Heart left ventricle (tissue), 16 donors: Measurements from ENCODE around the gene TENT4B. TPM values are rescaled to one million over a fixed set of nuclear protein-coding genes. Genes with fewer than 3 reads are reported as not detected.
A peak's percentile ranks its signal among the peaks of the same experiment; 100 is the strongest.

Experiments
- ATAC-seq, 4 donors: fragments of 200-7000 bp; cut with Tn5 transposase; one replicate each; pipeline ENCODE4 v1.9.1; 2020 to 2022; ENCODE audit warnings: moderate library complexity in 4 of 4, mild to moderate bottlenecking in 3 of 4, moderate number of reproducible peaks in 1 of 4
- DNase-seq, 5 donors: peaks; one replicate each; pipeline ENCODE4 v3.0.0-alpha.2; 2020
- H3K27ac ChIP-seq, 12 donors: fragments of 200-600 bp; sonication (generic) in 4 of 12; one replicate each; pipeline versions ENCODE4 v1.5.0 to v1.8.0; 2016 to 2022; ENCODE audit warnings: mild to moderate bottlenecking in 2 of 12
- H3K27me3 ChIP-seq, 9 donors: fragments of 200-600 bp; sonication (generic) in 2 of 9; one replicate each; pipeline versions ENCODE4 v1.5.1 to v1.8.0; 2016 to 2022; ENCODE audit warnings: mild to moderate bottlenecking in 3 of 9
- H3K36me3 ChIP-seq, 9 donors: fragments of 200-600 bp; sonication (generic) in 2 of 9; one replicate each; pipeline versions ENCODE4 v1.5.0 to v1.8.0; 2018 to 2022; ENCODE audit warnings: mild to moderate bottlenecking in 2 of 9
- H3K4me1 ChIP-seq, 12 donors: fragments of 200-600 bp; sonication (generic) in 4 of 12; one replicate each; pipeline versions ENCODE4 v1.5.0 to v1.8.0; 2016 to 2022; ENCODE audit warnings: mild to moderate bottlenecking in 3 of 12
- H3K4me3 ChIP-seq, 12 donors: fragments of 200-600 bp; sonication (generic) in 4 of 12; one replicate each; pipeline versions ENCODE4 v1.5.0 to v1.8.0; 2017 to 2022; ENCODE audit warnings: mild to moderate bottlenecking in 9 of 12, moderate library complexity in 4 of 12
- H3K9me3 ChIP-seq, 12 donors: fragments of 200-600 bp; sonication (generic) in 4 of 12; one replicate each; pipeline versions ENCODE4 v1.5.0 to v1.8.0; 2016 to 2022; ENCODE audit warnings: mild to moderate bottlenecking in 1 of 12
- CTCF ChIP-seq, 12 donors: fragments of 200-600 bp; sonication (generic) in 4 of 12; IDR thresholded peaks; one replicate each; pipeline versions ENCODE4 v1.5.0 to v1.8.0; 2018 to 2022; ENCODE audit warnings: antibody characterized with exemption in 12 of 12, mild to moderate bottlenecking in 5 of 12
- POLR2A ChIP-seq, 2 donors: fragments of 450-650 bp; IDR thresholded peaks; one replicate each; pipeline ENCODE4 v1.6.1; 2017; ENCODE audit warnings: antibody characterized with exemption in 2 of 2, mild to moderate bottlenecking in 2 of 2, moderate library complexity in 2 of 2
- WGBS, 4 donors: extraction: QIAGEN DNeasy Blood & Tissue Kit in 2 of 4; methylation state at CpG; one replicate each; pipeline versions ENCODE4 v1.1.5 to v1.1.7; 2013 to 2018; 5-methylcytosine and 5-hydroxymethylcytosine counted together
- intact Hi-C, 10 donors: fragments of 100-400 bp; cut with DNase I; formaldehyde crosslinking; loops; one replicate each; pipeline versions ENCODE4 v1.11.1 to v1.14.2; 2022
- polyA plus RNA-seq, 2 donors: library from polyadenylated mRNA; stranded (reverse); fragments of 200-250 nt; gene quantifications; one replicate each; pipeline ENCODE4 v1.2.3, GENCODE V29; 2013
- total RNA-seq, 9 donors: library from RNA; depleted of rRNA in 2 of 9; stranded (reverse); fragments of >200 nt in 2 of 9; fragmentation: NEBNext Ultra II Directional in 3 of 9; extraction: Animal tissue kit (Norgen Biotek cat#: 25700) in 3 of 9; gene quantifications; one replicate each; pipeline versions ENCODE4 v1.1.0 to v1.2.4, GENCODE V29; 2016 to 2023
- donor health status: ischemic (EF 13 %, LVEDD 7.1; RV severe dilation, severe dysfunction).
- donor health status: healthy with polysubstance abuse.
- donor health status: DM: no; HTN: yes; CAD: no.
- donor health status: DM: no; HTN: no; CAD: no.
- donor health status: ischemic (EF 25% LVEDD 6.9; RV normal size, moderate dysfunction).
- donor health status: ischemic (EF 25% LVEDD 5.7; RV mildly dilated, moderate dysfunction).
- donor health status: healthy.
- donor health status: DM: yes; HTN: yes; CAD: no.
- donor health status: ischemic (EF 35%, LVEDD 5.7; RV mildly dilated, moderate dysfunction).
- donor health status: nonischemic (EF 11% LVEDD 7.7; RV severe dilation, severe dysfunction).
- donor health status: DM: yes; HTN: yes; CAD: no.
- donor health status: PGD.
- donor health status: ischemic (EF 29% LVEDD 5.4; RV normal size, mild dysfunction).
- donor health status: nonischemic (EF 23%, LVEDD 6.1; RV moderate dilation, normal function).

TENT4B gene
- total and polyA plus RNA-seq, 11 donors: 2.2 to 8.8 (median 6.5) TPM

DNA sequence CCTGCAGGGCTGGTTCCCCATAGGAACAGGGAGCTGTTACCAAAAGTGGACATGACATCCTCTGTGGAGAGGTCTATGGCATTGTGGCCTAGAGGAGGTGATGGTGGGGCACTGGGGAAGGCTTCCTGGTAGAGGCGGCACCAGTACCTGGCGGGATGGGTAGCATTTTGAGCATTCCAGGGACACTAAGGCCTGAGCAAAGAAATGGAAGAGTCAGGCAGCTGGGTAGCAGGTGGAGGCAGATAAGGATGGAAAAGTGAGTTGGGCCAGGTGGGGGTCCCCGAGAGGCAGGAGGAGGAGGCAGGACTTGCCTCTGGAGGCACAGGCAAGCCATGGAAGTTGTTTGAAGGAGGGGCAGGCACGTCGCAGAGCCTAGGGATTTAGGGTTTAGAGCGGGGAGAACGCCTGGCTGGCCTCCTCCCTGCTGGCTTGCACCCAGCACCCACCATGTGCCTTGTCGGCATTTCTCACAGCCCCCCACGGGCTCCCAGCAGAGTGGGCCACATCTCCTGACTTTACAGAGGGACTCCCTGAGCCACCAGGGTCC, 108.1 kb downstream of the TENT4B start:
- H3K27me3 ChIP-seq: no peaks in the 10 kb centered on the region

GRCh38 chr16:50261707-50262235, 108.7 kb downstream of the TENT4B start:
- Histone ChIP-seq H3K9me3 (peaks cover 0 to 6% (median 0%) of the 10 kb centered on the region in 12 donors), H3K36me3 (no peaks in the 10 kb centered on the region), H3K4me3 (no peak overlapping the region), H3K27ac (no peak overlapping the region), H3K27me3 (no peaks in the 10 kb centered on the region), H3K4me1 (peaks cover 0 to 42% (median 10%) of the 10 kb centered on the region in 12 donors)
- 57 to 82% (median 66%) methylated on average over 10 to 11 of the region's 11 CpGs for WGBS, 4 donors
- TF ChIP-seq POLR2A (IDR thresholded peaks at IDR 0.05): no peak
- ATAC-seq (no peak), DNase-seq (peak in 1 of 5 donors; percentile 23)
- intact Hi-C loops: loop anchor here in 1 of 10 donors (10.0 kb wide), 1 partner anchor 53 kb away; no protein-coding TSS in a partner anchor

More for the DNA sequence above, 108.1 kb downstream of the TENT4B start:
- ATAC-seq (no peak), DNase-seq (peak in 1 of 5 donors; percentile 19)
- WGBS, 4 donors: 76 to 80% (median 79%) methylated on average over 9 of the region's 9 CpGs
- Histone ChIP-seq H3K27ac (no peak overlapping the region), H3K36me3 (no peaks in the 10 kb centered on the region), H3K4me3 (no peak overlapping the region), H3K9me3 (peaks cover 0 to 6% (median 0%) of the 10 kb centered on the region in 12 donors), H3K4me1 (peaks cover 0 to 42% (median 10%) of the 10 kb centered on the region in 12 donors)
- TF ChIP-seq POLR2A (IDR thresholded peaks at IDR 0.05) (no peak), CTCF (IDR thresholded peaks at IDR 0.05) (no peak)
- intact Hi-C loops: loop anchor here in 1 of 10 donors (10.0 kb wide), 1 partner anchor 54 kb away; no protein-coding TSS in a partner anchor

DNA sequence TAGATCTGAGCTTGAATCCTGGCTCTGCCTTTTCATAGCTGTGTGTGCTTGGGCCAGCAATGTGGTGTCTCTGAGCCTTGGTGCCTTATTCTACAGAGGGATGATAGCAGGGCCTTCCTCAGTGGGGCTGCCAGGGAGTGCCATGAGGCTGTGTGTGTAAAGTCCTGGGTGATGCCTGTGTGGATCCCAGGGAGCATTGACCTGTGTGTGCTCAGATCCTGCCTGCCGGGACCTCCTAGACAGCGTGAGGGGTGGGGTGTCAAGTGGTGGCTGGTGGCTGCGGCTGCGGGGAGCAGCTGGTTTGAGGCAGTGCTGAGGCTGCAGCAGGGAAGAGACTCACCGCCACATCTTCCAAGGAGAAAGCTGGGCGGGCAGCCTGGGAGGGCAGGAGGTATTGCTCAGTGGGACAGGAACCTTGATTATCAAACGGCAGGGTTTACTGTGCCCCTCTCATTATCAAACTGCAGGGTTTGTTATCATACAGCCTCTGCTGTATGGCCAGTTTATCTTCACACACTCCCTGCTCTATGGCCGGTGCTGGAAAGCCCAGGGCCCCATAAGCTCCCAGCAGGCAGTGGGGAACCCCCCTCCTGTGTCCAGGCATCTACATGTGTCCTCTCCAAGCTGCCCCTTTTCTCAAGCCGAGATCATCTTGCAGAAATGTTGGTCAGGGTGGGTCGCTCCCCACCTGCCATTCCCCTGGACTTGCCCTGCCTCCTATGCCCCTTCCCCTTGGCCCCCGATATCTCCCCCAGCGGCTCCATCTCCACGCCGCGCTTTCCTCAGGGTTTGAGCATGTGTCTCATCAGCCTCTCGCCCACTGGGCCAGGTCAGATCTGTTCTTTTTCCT, 110.2 kb downstream of the TENT4B start:
- Histone ChIP-seq H3K4me1 (peaks cover 0 to 57% (median 10%) of the 10 kb centered on the region in 12 donors), H3K36me3 (no peaks in the 10 kb centered on the region), H3K27ac (no peak overlapping the region), H3K27me3 (no peaks in the 10 kb centered on the region), H3K9me3 (peaks cover 0 to 6% (median 0%) of the 10 kb centered on the region in 12 donors), H3K4me3 (no peak overlapping the region)
- TF ChIP-seq POLR2A (IDR thresholded peaks at IDR 0.05) (no peak), CTCF (IDR thresholded peaks at IDR 0.05) (no peak)
- peak in 1 of 5 donors; percentile 19 for DNase-seq
- intact Hi-C loops: loop anchor here in 1 of 10 donors (10.0 kb wide), 1 partner anchor 52 kb away; no protein-coding TSS in a partner anchor
- WGBS, 4 donors: 52 to 62% (median 57%) methylated on average over 16 of the region's 16 CpGs
- no peak for ATAC-seq

DNA sequence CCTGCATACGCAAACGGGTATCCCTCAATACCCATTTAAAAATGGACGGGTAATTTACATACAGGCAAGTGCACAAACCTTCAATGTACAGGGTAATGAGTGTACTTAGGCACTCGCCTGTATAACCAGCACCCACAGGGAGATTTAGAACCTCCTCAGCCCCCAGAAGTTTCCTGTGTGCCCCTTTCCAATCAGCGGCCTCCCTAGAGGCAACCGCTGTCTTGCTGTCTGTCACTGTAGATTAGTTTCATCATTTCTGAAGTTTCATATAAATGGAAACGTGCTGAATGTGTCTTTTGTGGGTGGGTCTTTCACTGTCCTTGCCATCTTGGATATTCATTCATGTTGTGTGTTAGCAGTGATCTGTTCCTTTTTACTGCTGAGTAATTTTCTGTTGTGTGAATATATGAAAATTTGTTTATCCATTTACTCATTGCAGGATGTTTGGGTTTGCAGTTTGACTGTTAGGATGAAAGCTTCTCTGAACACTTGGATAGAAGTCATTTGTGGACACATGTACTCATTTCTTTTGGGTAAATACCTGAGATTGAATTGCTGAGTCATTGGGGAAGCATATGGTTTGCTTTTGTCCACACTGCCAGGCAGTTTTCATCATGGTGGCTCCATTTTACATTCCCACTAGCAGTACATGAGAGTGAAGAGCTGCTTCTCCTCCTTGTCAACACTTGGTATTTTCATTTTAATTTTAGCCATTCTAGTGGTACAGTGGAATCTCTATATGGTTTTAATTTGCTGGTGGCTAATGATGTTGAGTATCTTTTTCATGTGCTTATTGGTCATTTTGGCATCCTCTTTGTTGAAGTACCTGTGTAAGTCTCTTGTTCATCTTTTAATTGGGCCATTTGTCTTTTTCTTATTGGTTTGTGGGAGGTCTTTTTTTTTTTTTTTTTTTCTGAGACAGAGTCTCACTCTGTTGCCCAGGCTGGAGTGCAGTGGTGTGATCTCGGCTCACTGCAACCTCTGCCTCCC, 111.1 kb downstream of the TENT4B start:
- H3K4me1 ChIP-seq: peaks cover 0 to 59% (median 7%) of the 10 kb centered on the region in 12 donors
- ATAC-seq (no peak), DNase-seq (peak in 1 of 5 donors; percentile 5)
- 75 to 83% (median 80%) methylated on average over 8 of the region's 8 CpGs for WGBS, 4 donors
- no peak overlapping the region for H3K4me3 ChIP-seq
- intact Hi-C loops: loop anchor here in 1 of 10 donors (10.0 kb wide), 1 partner anchor 51 kb away; no protein-coding TSS in a partner anchor
- no peaks in the 10 kb centered on the region for H3K36me3 ChIP-seq
- H3K27ac ChIP-seq: no peak overlapping the region
- TF ChIP-seq CTCF (IDR thresholded peaks at IDR 0.05) (no peak), POLR2A (IDR thresholded peaks at IDR 0.05) (no peak)
- no peaks in the 10 kb centered on the region for H3K27me3 ChIP-seq
- peaks cover 0 to 6% (median 0%) of the 10 kb centered on the region in 12 donors for H3K9me3 ChIP-seq
